Progenitor cell of endocrine pancreas (in vitro differentiated cells): ENCODE data around the gene FHAD1. TPM values are rescaled to one million over a fixed set of nuclear protein-coding genes. Genes with fewer than 3 reads are reported as not detected.

Experiments
- DNase-seq: peaks from one replicate; pipeline ENCODE4 v3.0.0; 2021; ENCODE audit warnings: low spot score; ENCODE audit not compliant: unreplicated experiment
- H3K27ac Mint-ChIP-seq: 2 replicates; pipeline ENCODE4 v1.8.0; 2021; ENCODE audit warnings: mild to moderate bottlenecking, moderate library complexity, mixed read lengths
- H3K27me3 Mint-ChIP-seq: 2 replicates; pipeline ENCODE4 v1.8.0; 2021; ENCODE audit warnings: mixed read lengths
- H3K36me3 Mint-ChIP-seq: 2 replicates; pipeline ENCODE4 v1.8.0; 2022; ENCODE audit warnings: mixed read lengths; ENCODE audit not compliant: insufficient read depth
- H3K4me1 Mint-ChIP-seq: 2 replicates; pipeline ENCODE4 v1.8.0; 2021; ENCODE audit warnings: low read depth, mixed read lengths
- H3K4me3 Mint-ChIP-seq: 2 replicates; pipeline ENCODE4 v1.8.0; 2021; ENCODE audit warnings: low read depth, mild to moderate bottlenecking, moderate library complexity, mixed read lengths
- H3K9me3 Mint-ChIP-seq: 2 replicates; pipeline ENCODE4 v1.8.0; 2021; ENCODE audit warnings: low read depth, mixed read lengths
- total RNA-seq: library from RNA; stranded (reverse); gene quantifications from 2 replicates; pipeline ENCODE4 v1.2.1, GENCODE V29; 2021
- TF ChIP-seq, protein P1 (sequence below): fragments of 200-600 bp; sonication (generic); IDR thresholded peaks from one replicate; pipeline ENCODE4 v1.5.0; 2021; ENCODE audit warnings: antibody characterized with exemption, mild to moderate bottlenecking; ENCODE audit not compliant: unreplicated experiment

The FHAD1 gene
- total RNA-seq, 1 donor from 2014 or later = 5.0 TPM

DNA sequence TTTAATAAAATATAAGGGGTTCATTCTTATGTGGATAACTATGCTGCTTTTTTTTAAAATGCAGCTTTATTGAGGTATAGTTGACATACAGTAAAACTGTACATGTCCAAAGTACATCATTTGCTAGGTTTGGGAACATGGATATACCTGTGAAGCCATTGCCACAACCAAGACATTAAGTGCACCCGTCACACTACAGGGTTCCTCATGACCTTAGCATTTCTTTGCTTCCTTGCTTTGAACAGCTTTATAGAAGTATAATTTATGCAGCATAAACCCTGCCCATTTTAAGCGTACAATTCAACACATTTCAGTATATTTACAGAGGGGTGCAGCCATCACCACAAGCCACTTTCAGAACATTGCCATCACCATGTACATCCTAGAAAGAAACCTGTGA is 26.3 kb downstream of the FHAD1 start:
- no peaks in the 10 kb centered on the region for H3K36me3 Mint-ChIP-seq

DNA sequence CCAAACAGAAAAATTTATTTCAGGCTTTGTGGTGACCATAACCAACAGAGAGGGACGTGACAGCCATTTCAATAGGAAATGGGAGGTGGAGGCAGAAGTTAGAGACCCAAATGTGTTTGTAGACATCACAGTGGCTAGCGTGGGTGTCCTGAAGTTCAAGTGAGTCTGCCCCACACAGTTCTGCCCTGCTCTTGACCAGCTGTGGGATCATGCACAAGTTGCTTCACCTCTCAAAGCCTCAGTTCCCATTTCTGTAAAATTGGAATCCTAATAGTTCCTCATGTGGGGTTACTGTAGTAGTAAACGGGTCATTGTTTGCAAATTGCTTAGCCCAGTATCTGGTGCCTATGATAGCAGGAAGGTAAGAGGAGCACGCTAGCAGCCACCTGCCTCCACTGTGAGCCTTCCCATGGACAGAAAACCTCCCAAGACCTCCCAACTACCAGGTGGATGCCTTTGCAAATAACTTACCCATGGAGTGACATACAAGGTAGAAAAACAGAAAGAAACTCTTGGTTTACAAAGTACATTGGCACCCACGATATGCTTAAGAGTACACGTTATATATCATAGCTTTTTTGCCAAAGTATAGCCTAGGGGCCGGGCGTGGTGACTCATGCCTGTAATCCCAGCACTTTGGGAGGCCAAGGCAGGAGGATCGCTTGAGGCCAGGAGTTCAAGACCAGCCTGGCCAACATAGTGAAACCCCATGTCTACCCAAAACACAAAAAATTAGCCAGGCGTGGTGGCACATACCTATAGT is 29.1 kb downstream of the FHAD1 start:
- no peak overlapping the region for H3K4me3 Mint-ChIP-seq
- DNase-seq = no peak
- no peak overlapping the region for H3K27ac Mint-ChIP-seq
- TF ChIP-seq, protein P1, sequence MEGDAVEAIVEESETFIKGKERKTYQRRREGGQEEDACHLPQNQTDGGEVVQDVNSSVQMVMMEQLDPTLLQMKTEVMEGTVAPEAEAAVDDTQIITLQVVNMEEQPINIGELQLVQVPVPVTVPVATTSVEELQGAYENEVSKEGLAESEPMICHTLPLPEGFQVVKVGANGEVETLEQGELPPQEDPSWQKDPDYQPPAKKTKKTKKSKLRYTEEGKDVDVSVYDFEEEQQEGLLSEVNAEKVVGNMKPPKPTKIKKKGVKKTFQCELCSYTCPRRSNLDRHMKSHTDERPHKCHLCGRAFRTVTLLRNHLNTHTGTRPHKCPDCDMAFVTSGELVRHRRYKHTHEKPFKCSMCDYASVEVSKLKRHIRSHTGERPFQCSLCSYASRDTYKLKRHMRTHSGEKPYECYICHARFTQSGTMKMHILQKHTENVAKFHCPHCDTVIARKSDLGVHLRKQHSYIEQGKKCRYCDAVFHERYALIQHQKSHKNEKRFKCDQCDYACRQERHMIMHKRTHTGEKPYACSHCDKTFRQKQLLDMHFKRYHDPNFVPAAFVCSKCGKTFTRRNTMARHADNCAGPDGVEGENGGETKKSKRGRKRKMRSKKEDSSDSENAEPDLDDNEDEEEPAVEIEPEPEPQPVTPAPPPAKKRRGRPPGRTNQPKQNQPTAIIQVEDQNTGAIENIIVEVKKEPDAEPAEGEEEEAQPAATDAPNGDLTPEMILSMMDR = no peak
- H3K36me3 Mint-ChIP-seq = no peaks in the 10 kb centered on the region
- H3K27me3 Mint-ChIP-seq = peaks cover 13% of the 10 kb centered on the region
- no peaks in the 10 kb centered on the region for H3K9me3 Mint-ChIP-seq
- no peaks in the 10 kb centered on the region for H3K4me1 Mint-ChIP-seq

More for the DNA sequence above, 26.3 kb downstream of the FHAD1 start:
- peaks cover 13% of the 10 kb centered on the region for H3K27me3 Mint-ChIP-seq
- H3K4me1 Mint-ChIP-seq = no peaks in the 10 kb centered on the region
- H3K9me3 Mint-ChIP-seq = no peaks in the 10 kb centered on the region
- H3K4me3 Mint-ChIP-seq = no peak overlapping the region
- TF ChIP-seq, protein P1 = no peak
- DNase-seq = no peak
- H3K27ac Mint-ChIP-seq = no peak overlapping the region

DNA sequence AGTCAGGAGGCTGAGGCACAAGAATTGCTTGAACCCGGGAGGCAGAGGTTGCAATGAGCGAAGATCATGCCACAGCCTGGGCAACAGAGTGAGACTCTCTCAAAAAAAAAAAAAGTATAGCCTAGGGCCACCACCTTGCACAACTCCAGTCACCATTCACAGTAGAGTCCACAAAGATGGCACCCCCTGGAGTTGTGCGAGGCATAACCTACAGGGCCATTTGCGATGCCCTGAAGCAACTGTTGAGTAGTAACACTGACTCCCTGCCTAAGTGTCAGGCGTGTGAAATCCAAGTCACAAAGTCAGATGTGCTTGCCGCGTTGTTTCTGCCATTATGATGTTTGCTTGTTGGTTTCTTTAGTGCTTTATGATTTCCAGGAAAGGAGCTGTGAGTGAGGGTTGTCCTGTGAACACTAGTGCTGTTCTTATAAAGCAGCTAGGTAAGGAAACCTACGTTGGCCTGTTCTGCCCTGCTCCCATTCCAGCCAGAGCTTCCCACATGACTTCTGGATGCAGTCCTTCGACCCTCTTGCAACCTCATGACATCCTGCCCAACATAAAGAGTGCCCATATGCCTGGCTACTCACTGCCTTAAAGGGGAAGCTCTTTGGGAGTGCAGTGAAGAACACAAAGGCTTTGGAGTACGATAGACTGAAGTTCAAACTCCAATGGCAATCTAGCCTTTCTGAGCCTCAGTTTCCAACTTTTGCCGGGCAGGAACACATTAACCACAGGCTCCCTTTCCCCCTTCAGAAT is 29.8 kb downstream of the FHAD1 start:
- DNase-seq = no peak
- H3K27me3 Mint-ChIP-seq = peaks cover 13% of the 10 kb centered on the region
- no peaks in the 10 kb centered on the region for H3K36me3 Mint-ChIP-seq
- H3K27ac Mint-ChIP-seq = no peak overlapping the region
- H3K4me3 Mint-ChIP-seq = no peak overlapping the region
- H3K9me3 Mint-ChIP-seq = no peaks in the 10 kb centered on the region
- H3K4me1 Mint-ChIP-seq = no peaks in the 10 kb centered on the region
- TF ChIP-seq, protein P1 = no peak

DNA sequence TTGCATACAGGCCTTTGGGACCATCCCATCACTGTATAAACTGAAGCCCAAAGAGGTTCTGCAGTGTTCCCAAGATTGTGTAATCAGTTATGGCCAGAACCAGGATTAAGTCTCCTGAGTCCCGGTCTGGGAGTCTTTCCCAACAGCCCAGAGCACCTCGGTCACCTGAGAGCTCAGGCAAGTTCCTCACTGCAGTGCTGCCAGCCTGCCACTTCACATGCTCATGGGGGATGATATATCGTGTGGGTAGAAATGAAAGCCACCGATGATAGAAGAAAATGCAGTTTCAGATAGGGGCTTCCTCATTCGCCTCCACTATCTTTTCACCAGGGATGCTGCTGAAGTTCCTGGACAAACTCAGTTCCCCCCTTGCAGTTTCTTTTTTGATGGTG is 30.4 kb downstream of the FHAD1 start:
- TF ChIP-seq, protein P1 = no peak
- Mint-ChIP-seq H3K27ac (no peak overlapping the region), H3K4me3 (no peak overlapping the region), H3K27me3 (peaks cover 7% of the 10 kb centered on the region), H3K36me3 (no peaks in the 10 kb centered on the region), H3K4me1 (no peaks in the 10 kb centered on the region), H3K9me3 (no peaks in the 10 kb centered on the region)
- no peak for DNase-seq

DNA sequence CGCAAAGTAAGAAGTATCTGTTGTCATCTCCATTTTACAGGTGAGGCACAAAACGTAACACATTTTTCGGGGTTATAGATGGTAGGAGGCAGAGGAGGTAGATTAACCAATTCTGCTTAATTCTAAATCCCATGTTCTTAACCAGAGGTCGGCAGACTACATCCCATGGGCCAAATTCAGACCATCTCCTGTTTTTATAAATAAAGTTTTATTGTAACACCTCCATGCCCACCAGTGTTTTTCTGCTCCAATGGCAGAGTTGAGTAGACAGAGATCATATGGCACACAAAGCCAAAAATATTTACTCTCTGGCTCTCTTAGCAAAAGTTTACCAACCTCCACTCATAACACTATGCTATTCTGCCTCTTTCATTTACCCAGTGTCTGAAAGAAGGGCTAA is 30.9 kb downstream of the FHAD1 start:
- Mint-ChIP-seq H3K4me1 (no peaks in the 10 kb centered on the region), H3K4me3 (no peak overlapping the region), H3K9me3 (no peaks in the 10 kb centered on the region)

More for the DNA sequence above, 30.9 kb downstream of the FHAD1 start:
- H3K27ac Mint-ChIP-seq = no peak overlapping the region
- H3K36me3 Mint-ChIP-seq = no peaks in the 10 kb centered on the region
- DNase-seq = no peak
- peaks cover 5% of the 10 kb centered on the region for H3K27me3 Mint-ChIP-seq
- TF ChIP-seq, protein P1 = no peak
